SK-N-SH (cell line): Measurements from ENCODE around the gene TMEM191C. TPM values are rescaled to one million over a fixed set of nuclear protein-coding genes. Genes with fewer than 3 reads are reported as not detected.
"Not testable (repeated sequence)": the region's sequence is repeated elsewhere in the genome, so short reads cannot be mapped to it uniquely, and the experiment has no call there.

Source experiments
- CTCF ChIA-PET: fragments of 300-600, 350-600 bp; formaldehyde crosslinking; extraction: SDS; loops from one replicate; lab custom pipeline; 2021; lab: Yijun Ruan, JAX
- POLR2A ChIA-PET: fragments of 350-600 bp; sonication (Branson Sonifier 250); formaldehyde crosslinking; extraction: SDS; loops from one replicate; lab custom pipeline; 2020; ENCODE audit warnings: antibody characterized with exemption, inconsistent platforms; lab: Yijun Ruan, JAX
- DNase-seq: peaks from one replicate; pipeline ENCODE4 v3.0.0; 2012
- H2AFZ ChIP-seq: fragments of 200-600 bp; sonication (generic); 2 replicates; pipeline ENCODE4 v1.8.1; 2016; ENCODE audit warnings: antibody characterized with exemption, mild to moderate bottlenecking, low read depth
- H3F3A ChIP-seq: fragments of 200-600 bp; sonication (generic); replicated peaks from 2 replicates; pipeline ENCODE3; 2016; ENCODE audit warnings: antibody characterized with exemption, mild to moderate bottlenecking; ENCODE audit not compliant: insufficient read depth
- H3K27ac ChIP-seq, 2 experiments: fragments of 200-500 bp in 1 of 2; fragments of 200-600 bp in 1 of 2; sonication (Bioruptor generic) in 1 of 2; sonication (generic), shearing (Covaris generic) in 1 of 2; 2 replicates each; pipeline versions ENCODE4 v1.5.1 to v1.6.1; 2014 to 2016; ENCODE audit warnings: low read depth in 2 of 2, inconsistent platforms in 1 of 2, low read length in 1 of 2, mild to moderate bottlenecking in 1 of 2, mixed read lengths in 1 of 2
- H3K27me3 ChIP-seq: fragments of 200-600 bp; sonication (generic), shearing (Covaris generic); 2 replicates; pipeline ENCODE4 v1.6.1; 2016; ENCODE audit warnings: mixed run types; ENCODE audit not compliant: insufficient read depth
- H3K36me3 ChIP-seq, 2 experiments: fragments of 200-500 bp in 1 of 2; fragments of 200-600 bp in 1 of 2; sonication (Bioruptor generic) in 1 of 2; sonication (generic) in 1 of 2; replicated peaks in 1 of 2; 2 replicates each; pipeline versions ENCODE3 to v1.5.1; 2014 to 2016; ENCODE audit warnings: low read length in 1 of 2, mild to moderate bottlenecking in 1 of 2; ENCODE audit not compliant: insufficient read depth in 2 of 2, control insufficient read depth in 1 of 2
- H3K4me1 ChIP-seq, 2 experiments: fragments of 200-500 bp in 1 of 2; fragments of 200-600 bp in 1 of 2; sonication (Bioruptor generic) in 1 of 2; sonication (generic), shearing (Covaris generic) in 1 of 2; 2 replicates each; pipeline versions ENCODE4 v1.5.1 to v1.6.1; 2014 to 2016; ENCODE audit warnings: low read depth in 1 of 2, low read length in 1 of 2, mixed run types in 1 of 2; ENCODE audit not compliant: insufficient read depth in 2 of 2, control insufficient read depth in 1 of 2
- H3K4me2 ChIP-seq: fragments of 200-600 bp; sonication (generic), shearing (Covaris generic); 2 replicates; pipeline ENCODE4 v1.6.1; 2017; ENCODE audit warnings: mixed run types
- H3K4me3 ChIP-seq, 2 experiments: fragments of 200-500 bp in 1 of 2; fragments of 200-600 bp in 1 of 2; sonication (Bioruptor generic) in 1 of 2; sonication (generic), shearing (Covaris generic) in 1 of 2; 2 replicates each; pipeline versions ENCODE4 v1.5.1 to v1.8.1; 2014 to 2016; ENCODE audit warnings: low read depth in 2 of 2, inconsistent platforms in 1 of 2, low read length in 1 of 2, mild to moderate bottlenecking in 1 of 2, mixed read lengths in 1 of 2, moderate library complexity in 1 of 2
- H3K79me2 ChIP-seq: fragments of 200-600 bp; sonication (generic); 2 replicates; pipeline ENCODE4 v1.8.1; 2017; ENCODE audit warnings: mild to moderate bottlenecking; ENCODE audit not compliant: insufficient read depth
- H3K9ac ChIP-seq: fragments of 200-600 bp; sonication (generic); 2 replicates; pipeline ENCODE4 v1.6.1; 2017; ENCODE audit warnings: mixed run types
- H3K9me2 ChIP-seq: fragments of 200-600 bp; sonication (generic); 2 replicates; pipeline ENCODE4 v1.6.1; 2017; ENCODE audit warnings: mixed run types
- H3K9me3 ChIP-seq: fragments of 200-600 bp; sonication (generic); 2 replicates; pipeline ENCODE4 v1.6.1; 2017; ENCODE audit warnings: mixed run types, mild to moderate bottlenecking, moderate library complexity
- H4K20me1 ChIP-seq: fragments of 200-600 bp; sonication (generic); 2 replicates; pipeline ENCODE4 v1.6.1; 2017; ENCODE audit warnings: mild to moderate bottlenecking, mixed run types; ENCODE audit not compliant: insufficient read depth
- WGBS: methylation state at CpG from one replicate; pipeline ENCODE4 v1.1.6; 2017; ENCODE audit warnings: low lambda C conversion rate; 5-methylcytosine and 5-hydroxymethylcytosine counted together
- polyA plus RNA-seq, 3 experiments: library from polyadenylated mRNA; depleted of rRNA; stranded (reverse); fragments of >200 nt; gene quantifications; 2 replicates each; pipeline ENCODE4 v1.2.3, GENCODE V29; 2012

The TMEM191C gene
- polyA plus RNA-seq, 1 of the 3 experiments (the other 2 are of a cell fraction), result 3.4 TPM

DNA sequence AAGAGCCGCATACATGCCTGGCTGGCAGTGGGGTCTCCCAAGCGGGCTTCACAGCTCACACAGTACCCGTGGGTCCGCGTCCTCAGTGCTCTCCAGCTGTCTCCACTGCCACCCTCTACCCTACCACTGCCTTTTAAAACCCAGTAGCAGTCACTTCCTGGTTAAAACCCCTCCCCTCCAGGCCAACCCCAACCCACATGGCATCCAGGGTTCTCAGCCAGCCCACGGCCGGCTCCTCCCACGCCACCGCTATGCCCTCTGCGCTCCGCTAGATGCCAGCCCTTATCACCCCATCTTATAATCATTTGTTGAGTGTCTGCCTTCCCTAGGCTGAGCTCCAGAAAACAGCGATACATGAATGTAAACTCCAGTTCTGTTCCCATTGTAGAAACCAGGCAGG is 46.9 kb downstream of the TMEM191C start:
- H3K9me2 ChIP-seq, H4K20me1 ChIP-seq, H3K36me3 ChIP-seq, H3F3A ChIP-seq, H3K27me3 ChIP-seq, H3K4me1 ChIP-seq, H3K27ac ChIP-seq, H3K9me3 ChIP-seq, H3K4me3 ChIP-seq, CTCF ChIA-PET, H3K79me2 ChIP-seq, H2AFZ ChIP-seq, H3K9ac ChIP-seq, H3K4me2 ChIP-seq, DNase-seq, POLR2A ChIA-PET: not testable (repeated sequence)
- WGBS, result no CpG with 5 or more reads among the region's 12 CpGs

DNA sequence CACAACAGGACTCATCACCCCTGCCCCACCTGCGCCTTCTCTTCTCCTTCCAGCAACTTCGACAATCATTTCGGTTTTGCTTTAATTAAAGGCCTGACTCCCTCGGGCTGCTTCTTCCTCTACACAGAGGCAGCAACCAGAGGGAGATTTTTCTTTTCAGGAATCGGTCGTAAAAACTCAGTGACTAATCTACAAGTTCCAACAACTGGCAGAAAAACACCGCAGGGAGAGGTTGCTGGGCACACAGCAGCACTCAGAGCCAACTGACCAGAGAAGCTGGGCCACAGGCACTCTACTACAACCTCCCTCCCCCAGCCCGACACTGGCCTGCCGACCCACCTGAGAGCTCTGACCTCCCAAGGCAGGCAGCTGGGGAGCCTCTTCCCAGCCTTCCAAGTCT is 48.0 kb downstream of the TMEM191C start:
- H3K9me2 ChIP-seq, H3K4me2 ChIP-seq, CTCF ChIA-PET, H3F3A ChIP-seq, H3K4me3 ChIP-seq, H3K36me3 ChIP-seq, H2AFZ ChIP-seq, H4K20me1 ChIP-seq, H3K27ac ChIP-seq, H3K9ac ChIP-seq, POLR2A ChIA-PET, H3K27me3 ChIP-seq, H3K79me2 ChIP-seq, DNase-seq, H3K4me1 ChIP-seq, H3K9me3 ChIP-seq: not testable (repeated sequence)
- no CpG with 5 or more reads among the region's 9 CpGs for WGBS

DNA sequence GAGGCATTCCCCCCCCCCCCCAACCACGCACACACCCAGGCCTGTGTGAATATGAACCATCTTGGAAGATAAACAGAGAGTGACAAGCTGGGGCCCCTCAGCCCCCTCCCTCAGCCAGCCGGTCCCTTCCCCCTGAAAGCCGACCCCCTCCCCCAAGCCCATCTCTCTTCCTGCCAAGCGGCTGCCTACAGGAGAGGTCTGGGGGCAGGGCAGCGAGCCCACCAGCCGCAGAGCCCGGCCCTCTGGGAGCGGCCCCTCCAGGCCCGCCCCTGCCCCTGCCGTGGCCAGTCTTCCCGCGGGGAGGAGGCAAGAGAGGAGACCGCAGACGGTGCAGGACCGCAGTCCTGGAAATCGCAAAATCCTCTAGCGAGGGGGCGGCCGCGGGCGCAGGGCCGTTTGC is 49.3 kb downstream of the TMEM191C start:
- WGBS, result no CpG with 5 or more reads among the region's 22 CpGs
- H3K9ac ChIP-seq, DNase-seq, H3K4me1 ChIP-seq, H3K79me2 ChIP-seq, H4K20me1 ChIP-seq, H3K9me3 ChIP-seq, H3K4me3 ChIP-seq, H3K27me3 ChIP-seq, H3K27ac ChIP-seq, H3K4me2 ChIP-seq, CTCF ChIA-PET, H3K36me3 ChIP-seq, H3K9me2 ChIP-seq, POLR2A ChIA-PET, H2AFZ ChIP-seq, H3F3A ChIP-seq: not testable (repeated sequence)

GRCh38 chr22:21516970-21517764 is 50.0 kb downstream of the TMEM191C start:
- H3K9ac ChIP-seq, result not testable (repeated sequence)

More at GRCh38 chr22:21516970-21517764, 50.0 kb downstream of the TMEM191C start:
- CTCF ChIA-PET, H3K4me2 ChIP-seq, H3K79me2 ChIP-seq, H3K27me3 ChIP-seq, H3F3A ChIP-seq, POLR2A ChIA-PET, H3K4me3 ChIP-seq, H3K36me3 ChIP-seq, H3K27ac ChIP-seq, H3K9me3 ChIP-seq, H3K4me1 ChIP-seq, H4K20me1 ChIP-seq, H3K9me2 ChIP-seq, DNase-seq, H2AFZ ChIP-seq: not testable (repeated sequence)
- WGBS, result no CpG with 5 or more reads among the region's 115 CpGs

Other genes starting within 250 kb of the TMEM191C start
- 0.02 TPM in 1 of 2 replicates, not detected in the other for gene RIMBP3B, start 83.6 kb upstream of the TMEM191C start, polyA plus RNA-seq (2012; rRNA removed)
- gene HIC2, start 50.0 kb upstream of the TMEM191C start, polyA plus RNA-seq (2012; rRNA removed), result 1.1 and 1.2 TPM in 2 replicates
- gene RIMBP3C, start 84.1 kb downstream of the TMEM191C start, polyA plus RNA-seq (2012; rRNA removed), result 0.02 TPM in 1 of 2 replicates, not detected in the other
- 41.2 and 41.4 TPM in 2 replicates for gene UBE2L3, start 100.3 kb downstream of the TMEM191C start, polyA plus RNA-seq (2012; rRNA removed)
- 37.4 and 39.9 TPM in 2 replicates for gene YDJC, start 162.6 kb downstream of the TMEM191C start, polyA plus RNA-seq (2012; rRNA removed)
- 0.28 and 0.31 TPM in 2 replicates for gene CCDC116, start 165.4 kb downstream of the TMEM191C start, polyA plus RNA-seq (2012; rRNA removed)
- 52.2 and 60.9 TPM in 2 replicates for gene SDF2L1, start 174.9 kb downstream of the TMEM191C start, polyA plus RNA-seq (2012; rRNA removed)
- 76.2 and 85.1 TPM in 2 replicates for gene PPIL2, start 198.6 kb downstream of the TMEM191C start, polyA plus RNA-seq (2012; rRNA removed)